Fibroblast of skin of left biceps (primary cell): ENCODE data around the gene ISLR.
"Not testable (repeated sequence)": the region's sequence is repeated elsewhere in the genome, so short reads cannot be mapped to it uniquely, and the experiment has no call there.

Experiments used
- DNase-seq, 2 experiments: peaks; one replicate each; pipeline ENCODE4 v3.0.0-alpha.2; 2013; ENCODE audit warnings: low read depth in 2 of 2

Gene ISLR

GRCh38 chr15:74137537-74137894 lies 36.0 kb upstream of the ISLR start:
- DNase-seq: no peak

- no peak for DNase-seq
Measured at GRCh38 chr15:74138642-74139041, 34.9 kb upstream of the ISLR start.

GRCh38 chr15:74141591-74141990 lies 31.9 kb upstream of the ISLR start:
- DNase-seq: no peak

- no peak for DNase-seq
Measured at GRCh38 chr15:74144153-74144775, 29.2 kb upstream of the ISLR start.

- DNase-seq: no peak
Measured at GRCh38 chr15:74146277-74146800, 27.2 kb upstream of the ISLR start.

GRCh38 chr15:74147051-74147450 lies 26.5 kb upstream of the ISLR start:
- DNase-seq: no peak

- DNase-seq: no peak
Measured at GRCh38 chr15:74155766-74156417, 17.6 kb upstream of the ISLR start.

- no peak for DNase-seq
Measured at GRCh38 chr15:74156678-74157411, 16.7 kb upstream of the ISLR start.

- DNase-seq: no peak
Measured at GRCh38 chr15:74157868-74158827, 15.4 kb upstream of the ISLR start.

GRCh38 chr15:74158855-74159650 lies 14.5 kb upstream of the ISLR start:
- DNase-seq: no peak

GRCh38 chr15:74159773-74160172 lies 13.7 kb upstream of the ISLR start:
- DNase-seq: no peak

GRCh38 chr15:74160390-74160789 lies 13.1 kb upstream of the ISLR start:
- DNase-seq: not testable (repeated sequence)

GRCh38 chr15:74162195-74162536 lies 11.3 kb upstream of the ISLR start:
- DNase-seq: not testable (repeated sequence)

GRCh38 chr15:74165461-74165860 lies 8.0 kb upstream of the ISLR start:
- DNase-seq: no peak

- no peak for DNase-seq
Measured at GRCh38 chr15:74167891-74168331, 5.6 kb upstream of the ISLR start.

GRCh38 chr15:74168711-74169126 lies 4.8 kb upstream of the ISLR start:
- DNase-seq: no peak

GRCh38 chr15:74170071-74170844 lies 3.3 kb upstream of the ISLR start:
- DNase-seq: no peak

- DNase-seq: no peak
Measured at GRCh38 chr15:74170875-74171578, 2.5 kb upstream of the ISLR start.

GRCh38 chr15:74171965-74172541 lies 1.5 kb upstream of the ISLR start:
- no peak for DNase-seq
